Measurements from ENCODE around the gene ERI3. TPM values are rescaled to one million over a fixed set of nuclear protein-coding genes. Genes with fewer than 3 reads are reported as not detected.

The ERI3 gene
- total RNA-seq, 1 experiment from 2014 or later = 74.2 TPM

DNA sequence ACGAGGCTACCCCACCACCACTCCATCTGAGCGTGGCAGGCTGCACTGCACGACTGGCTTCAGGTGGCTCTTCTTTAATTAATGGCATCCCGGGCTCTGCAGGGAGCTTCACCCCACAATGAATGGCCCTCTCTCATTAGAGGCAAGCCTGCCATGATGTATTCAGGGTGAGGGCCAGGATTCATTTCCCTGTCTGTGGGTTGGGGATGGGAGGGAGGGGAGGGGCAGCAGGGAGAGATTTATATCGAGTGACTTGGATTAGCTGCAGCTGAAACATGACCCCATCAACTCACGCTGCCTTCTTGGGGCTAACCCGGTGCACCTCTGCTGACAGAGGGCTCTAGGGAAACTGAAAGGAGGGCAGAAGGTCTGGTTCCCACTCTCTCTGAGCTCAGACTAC, 54.2 kb downstream of the ERI3 start:
- Histone ChIP-seq H3K9me3 (ENCODE audit: control insufficient read depth in 1 of 2, insufficient read depth in 1 of 2, low read depth in 1 of 2, low read length in 2 of 2) (no peaks in the 10 kb centered on the region), H3K36me3 (ENCODE audit: control insufficient read depth in 1 of 2, insufficient read depth in 2 of 2, low read length in 2 of 2) (peaks cover 6 to 13% of the 10 kb centered on the region in 2 experiments; a peak in 3 of 4 replicates), H3K9me2 (ENCODE audit: insufficient read depth) (no peaks in the 10 kb centered on the region), H3K27me3 (ENCODE audit: insufficient read depth, low read length) (no peaks in the 10 kb centered on the region), H3K4me1 (ENCODE audit: control insufficient read depth in 1 of 2, insufficient read depth in 2 of 2, low read length in 2 of 2) (no peaks in the 10 kb centered on the region), H4K20me1 (ENCODE audit: insufficient read depth) (no peaks in the 10 kb centered on the region), H3K27ac (ENCODE audit: low read depth, low read length) (no peak overlapping the region), H2AFZ (ENCODE audit: low read depth, low read length, poor library complexity, severe bottlenecking) (no peak overlapping the region), H3K4me2 (ENCODE audit: low read length) (no peak overlapping the region), H3K79me2 (ENCODE audit: insufficient read depth, low read length) (no peaks in the 10 kb centered on the region), H3K9ac (ENCODE audit: low read length) (no peak overlapping the region), H3K4me3 (replicated peaks in 1 of 2; ENCODE audit: low read depth in 1 of 2, low read length in 2 of 2) (no peak overlapping the region)
- no peak for DNase-seq (ENCODE audit: low read depth, low spot score)
- ChIA-PET POLR2A (no interaction called here), CTCF (no interaction called here), RAD21 (ENCODE audit: low non-redundant PET in 1 of 2, low total read pairs in 2 of 2, uncharacterized antibody in 2 of 2, unreplicated experiment in 2 of 2) (no interaction called here)
- TF ChIP-seq EGR1 (IDR thresholded peaks at IDR 0.05; ENCODE audit: low read depth) (no peak), SP1 (IDR thresholded peaks at IDR 0.05; ENCODE audit: low read depth) (no peak), REST (IDR thresholded peaks at IDR 0.05; ENCODE audit: low read depth) (no peak), RAD21 (IDR thresholded peaks at IDR 0.05; ENCODE audit: low read depth) (no peak), CBX3 (IDR thresholded peaks at IDR 0.05; ENCODE audit: low read depth) (no peak), TCF7L2 (IDR thresholded peaks at IDR 0.05; ENCODE audit: borderline replicate concordance, extremely low read depth, insufficient read depth, insufficient read length) (no peak), ZFX (IDR thresholded peaks at IDR 0.05) (no peak), EZH2phosphoT487 (IDR thresholded peaks at IDR 0.05; ENCODE audit: borderline replicate concordance) (no peak), POLR2A (IDR thresholded peaks at IDR 0.05; ENCODE audit: borderline replicate concordance, extremely low read depth, insufficient read depth, insufficient read length) (no peak), ZNF274 (IDR thresholded peaks at IDR 0.05; ENCODE audit: low read depth, low read length) (no peak), EZH2 (IDR thresholded peaks at IDR 0.05) (no peak), YY1 (IDR thresholded peaks at IDR 0.05; ENCODE audit: extremely low read depth, insufficient replicate concordance, low read depth, low read length) (no peak), ATF3 (IDR thresholded peaks at IDR 0.05) (no peak), CEBPB (IDR thresholded peaks at IDR 0.05; ENCODE audit: low read depth) (no peak)
- TF ChIP-seq, protein P1, sequence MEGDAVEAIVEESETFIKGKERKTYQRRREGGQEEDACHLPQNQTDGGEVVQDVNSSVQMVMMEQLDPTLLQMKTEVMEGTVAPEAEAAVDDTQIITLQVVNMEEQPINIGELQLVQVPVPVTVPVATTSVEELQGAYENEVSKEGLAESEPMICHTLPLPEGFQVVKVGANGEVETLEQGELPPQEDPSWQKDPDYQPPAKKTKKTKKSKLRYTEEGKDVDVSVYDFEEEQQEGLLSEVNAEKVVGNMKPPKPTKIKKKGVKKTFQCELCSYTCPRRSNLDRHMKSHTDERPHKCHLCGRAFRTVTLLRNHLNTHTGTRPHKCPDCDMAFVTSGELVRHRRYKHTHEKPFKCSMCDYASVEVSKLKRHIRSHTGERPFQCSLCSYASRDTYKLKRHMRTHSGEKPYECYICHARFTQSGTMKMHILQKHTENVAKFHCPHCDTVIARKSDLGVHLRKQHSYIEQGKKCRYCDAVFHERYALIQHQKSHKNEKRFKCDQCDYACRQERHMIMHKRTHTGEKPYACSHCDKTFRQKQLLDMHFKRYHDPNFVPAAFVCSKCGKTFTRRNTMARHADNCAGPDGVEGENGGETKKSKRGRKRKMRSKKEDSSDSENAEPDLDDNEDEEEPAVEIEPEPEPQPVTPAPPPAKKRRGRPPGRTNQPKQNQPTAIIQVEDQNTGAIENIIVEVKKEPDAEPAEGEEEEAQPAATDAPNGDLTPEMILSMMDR (IDR thresholded peaks at IDR 0.05 in 2 of 3, conservative IDR thresholded peaks at IDR 0.05 in 1 of 3; ENCODE audit: borderline replicate concordance in 1 of 3, insufficient read depth in 1 of 3, low read depth in 2 of 3, low read length in 2 of 3) = no peak
- no TSS peak for BruUV-seq (replicated peaks)
- ATAC-seq = no peak
- intact Hi-C loops (cut with micrococcal nuclease) = no loop called here

Measured in HCT116 (cell line).